PC-3 (cell line): ENCODE results near the gene LRBA.

ENCODE experiments used
- CTCF ChIP-seq: fragments of 300-600 bp; sonication (generic); conservative IDR thresholded peaks from 2 replicates; pipeline ENCODE4 v1.5.1; 2017; ENCODE audit warnings: antibody characterized with exemption, low read depth, mild to moderate bottlenecking, low read length
- EZH2 ChIP-seq: fragments of 300-600 bp; sonication (generic); IDR thresholded peaks from one replicate; pipeline ENCODE4 v1.6.1; 2017; ENCODE audit warnings: antibody characterized with exemption, mild to moderate bottlenecking, low read length; ENCODE audit not compliant: unreplicated experiment
- EZH2phosphoT487 ChIP-seq: fragments of 300-600 bp; sonication (generic); IDR thresholded peaks from 2 replicates; pipeline ENCODE4 v1.6.1; 2018; ENCODE audit warnings: mild to moderate bottlenecking, antibody characterized with exemption, low read length, borderline replicate concordance

GRCh38 chr4:150418757-150419410 is 596.2 kb downstream of the LRBA start:
- no peak for TF ChIP-seq EZH2phosphoT487
- no peak for TF ChIP-seq CTCF
- no peak for TF ChIP-seq EZH2
